GM19023 (cell line): ENCODE data around the gene B4GALT1.
"Not testable (repeated sequence)": the region's sequence is repeated elsewhere in the genome, so short reads cannot be mapped to it uniquely, and the experiment has no call there.

Source experiments
- ATAC-seq: cut with Tn5 transposase; IDR thresholded peaks from one replicate; pipeline ENCODE4 v1.9.1; 2021; ENCODE audit warnings: mild to moderate bottlenecking, moderate library complexity; ENCODE audit not compliant: unreplicated experiment

The B4GALT1 gene

DNA sequence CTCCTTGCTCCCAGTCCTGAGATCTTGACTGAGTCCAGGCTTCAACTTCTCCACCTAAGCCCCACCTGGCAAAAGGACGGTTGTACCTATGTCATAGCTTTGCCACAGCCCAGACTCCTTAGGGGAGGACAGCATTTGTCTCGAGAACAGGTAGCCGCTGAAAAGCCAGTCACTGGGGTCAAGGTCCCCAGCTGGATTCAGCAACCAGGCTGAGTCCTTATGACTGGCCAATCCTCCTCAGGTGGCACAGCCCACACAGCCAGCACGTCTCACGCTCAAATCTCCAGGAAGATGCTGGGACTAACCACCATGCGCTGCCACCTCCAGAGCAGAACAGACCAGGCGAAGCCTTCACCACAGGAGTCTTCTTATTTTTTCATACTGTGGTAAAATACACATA, 62.7 kb downstream of the B4GALT1 start:
- ATAC-seq = no peak

DNA sequence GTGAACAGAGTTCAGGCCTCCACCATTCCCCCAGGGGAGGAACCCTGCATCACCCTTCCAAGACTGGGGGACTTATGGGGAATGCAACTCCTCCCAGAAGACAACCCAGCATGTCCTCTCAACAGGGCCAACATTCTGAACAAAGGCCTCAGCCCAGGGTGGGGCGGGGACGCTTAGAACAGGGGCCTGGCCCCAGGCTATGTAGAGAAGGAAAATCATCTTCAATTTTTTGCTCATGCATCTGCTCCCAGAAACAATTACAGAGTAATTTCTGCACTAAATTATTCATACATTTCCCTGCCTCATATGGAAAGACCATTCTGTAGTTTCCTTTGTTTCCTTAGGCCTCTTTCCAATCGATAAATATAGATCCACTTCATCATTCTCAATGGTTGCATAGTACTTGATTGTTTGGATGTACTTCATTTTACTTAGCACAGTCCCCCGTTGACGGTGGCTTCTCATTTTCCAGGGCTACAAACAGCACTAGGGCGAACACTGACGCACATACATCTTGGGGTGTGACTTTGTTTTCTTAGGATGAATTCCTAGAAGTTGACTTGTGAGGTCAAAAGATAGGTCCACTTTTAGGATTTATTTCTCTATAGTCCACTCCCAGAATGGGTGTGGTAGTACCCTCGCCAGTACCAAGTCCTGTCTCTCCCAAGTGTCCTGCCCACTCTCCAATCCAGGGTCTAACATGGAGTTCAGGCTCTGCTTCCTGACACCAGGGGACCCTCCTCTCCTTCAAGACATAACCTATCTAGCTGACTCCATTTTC, 63.4 kb downstream of the B4GALT1 start:
- ATAC-seq = no peak

DNA sequence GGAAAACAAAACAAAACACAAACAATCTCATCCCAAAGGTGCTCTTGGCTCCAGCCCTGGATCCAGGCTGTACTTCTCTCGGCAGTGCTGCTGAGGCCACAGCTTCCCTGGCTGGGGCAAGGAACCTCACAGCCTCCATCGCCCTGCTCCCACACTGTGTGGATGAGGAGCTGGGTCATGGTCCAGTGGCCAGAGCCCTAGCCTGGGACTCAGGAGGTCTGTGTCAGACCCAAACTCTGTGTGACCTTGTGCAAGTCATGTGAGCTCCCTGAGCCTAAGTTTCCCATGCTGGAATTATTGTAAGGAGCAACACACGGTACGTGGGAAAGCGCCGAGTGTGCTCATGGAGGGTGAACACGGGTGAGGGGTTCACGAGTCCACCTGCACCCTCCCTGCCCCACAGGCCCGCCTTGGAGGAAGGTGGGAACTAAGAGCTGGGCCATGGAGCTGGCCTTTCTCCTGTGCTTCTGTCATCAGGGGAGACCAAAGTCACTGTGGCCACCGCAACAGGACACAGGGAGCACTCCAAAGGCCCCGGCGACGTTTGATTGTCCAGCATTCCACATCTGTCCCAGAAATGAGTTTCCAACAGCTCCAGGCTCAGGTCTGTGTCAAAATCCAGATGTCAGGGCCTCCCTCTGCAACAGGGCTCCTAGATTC, 64.5 kb downstream of the B4GALT1 start:
- ATAC-seq = no peak

DNA sequence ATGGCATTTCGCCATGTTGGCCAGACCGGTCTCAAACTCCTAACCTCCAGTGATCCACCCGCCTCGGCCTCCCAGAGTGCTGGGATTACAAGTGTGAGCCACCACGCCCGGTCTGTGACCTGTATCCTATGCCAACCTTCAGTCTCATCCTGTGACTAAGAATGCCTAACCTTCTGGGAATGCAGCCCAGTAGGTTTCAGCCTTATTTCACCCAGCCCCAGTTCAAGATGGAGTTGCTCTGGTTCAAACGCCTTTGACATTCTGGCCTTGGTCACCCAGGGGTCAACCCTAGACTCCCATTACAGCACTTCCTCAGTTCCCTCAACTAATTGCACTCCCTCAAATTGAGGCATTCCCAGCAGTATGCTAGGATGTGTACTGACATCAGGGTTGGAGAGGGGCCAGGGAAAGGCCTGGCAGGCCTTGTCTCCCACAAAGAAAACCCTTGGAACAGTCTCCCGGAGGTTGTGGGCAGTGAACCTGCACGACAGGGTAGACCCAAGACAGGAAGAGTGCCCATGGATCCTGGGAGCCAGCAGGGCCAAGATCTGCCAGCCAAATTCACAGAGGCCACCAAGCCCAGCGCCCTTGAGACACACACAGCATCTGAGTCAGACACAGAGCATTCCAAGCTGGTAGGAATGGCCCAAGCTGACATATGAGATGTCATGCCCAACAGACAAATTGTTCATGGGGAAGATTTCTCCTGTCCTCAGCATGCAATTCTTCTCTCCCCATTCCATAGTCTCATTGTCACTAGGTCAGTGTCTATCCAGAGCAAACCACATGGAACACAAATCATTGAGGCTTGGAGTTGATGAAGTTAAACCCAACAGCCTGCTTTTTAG, 65.8 kb downstream of the B4GALT1 start:
- no peak for ATAC-seq

DNA sequence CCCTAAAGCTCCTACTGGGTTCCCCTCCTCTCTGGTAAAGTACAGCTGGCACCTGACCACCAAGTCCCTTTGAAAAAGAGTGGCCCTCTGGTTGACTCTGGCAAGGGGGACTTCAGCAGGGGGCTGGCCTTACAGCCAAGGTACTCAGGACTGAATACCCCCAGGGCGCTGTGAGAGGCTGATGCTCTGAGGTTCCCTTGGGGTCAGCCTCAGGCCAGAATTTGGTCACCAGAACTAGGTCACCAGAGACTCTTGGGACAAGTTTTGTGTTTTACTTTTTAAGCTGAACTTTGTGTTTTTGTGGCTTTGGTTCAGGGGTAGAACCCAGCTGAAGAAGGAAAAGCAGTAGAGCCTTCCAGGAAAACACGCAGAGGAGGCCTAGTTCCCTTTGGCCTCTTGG, 67.4 kb downstream of the B4GALT1 start:
- no peak for ATAC-seq

DNA sequence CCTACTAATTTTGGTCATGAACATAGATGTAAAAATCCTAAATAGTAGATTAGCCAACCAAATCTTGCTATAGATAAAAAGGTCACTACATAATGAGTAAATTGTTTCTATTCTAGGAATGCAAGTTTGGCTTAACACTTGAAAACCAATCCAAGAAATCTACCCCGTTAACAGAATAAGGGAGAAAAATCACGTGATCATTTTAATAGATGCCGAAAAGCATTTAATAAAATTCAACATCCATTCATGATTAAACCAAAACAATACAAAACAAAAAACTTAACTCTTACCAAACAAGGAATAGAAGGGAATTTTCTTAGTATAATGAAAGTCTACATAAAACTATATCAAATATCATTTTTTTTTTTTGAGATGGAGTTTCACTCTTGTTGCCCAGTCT, 69.9 kb downstream of the B4GALT1 start:
- no peak for ATAC-seq

DNA sequence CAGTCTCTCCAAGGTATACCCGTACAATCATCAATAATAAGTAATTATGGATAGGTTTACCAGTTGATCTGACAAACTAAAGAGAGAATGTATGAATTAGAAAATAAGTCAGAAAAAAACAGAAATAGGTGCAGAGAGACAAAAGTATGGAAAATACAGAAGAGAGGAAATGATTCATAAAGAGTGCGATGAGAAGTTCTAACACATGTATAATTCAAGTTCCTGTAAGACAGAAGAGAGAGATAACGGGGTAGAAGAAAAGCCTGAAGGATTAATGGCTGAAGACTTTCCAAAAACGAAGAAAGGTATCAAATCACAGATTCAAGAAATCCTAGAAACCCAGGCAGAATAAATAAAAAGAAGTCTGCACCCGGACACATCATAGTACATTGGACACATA, 74.5 kb downstream of the B4GALT1 start:
- no peak for ATAC-seq

DNA sequence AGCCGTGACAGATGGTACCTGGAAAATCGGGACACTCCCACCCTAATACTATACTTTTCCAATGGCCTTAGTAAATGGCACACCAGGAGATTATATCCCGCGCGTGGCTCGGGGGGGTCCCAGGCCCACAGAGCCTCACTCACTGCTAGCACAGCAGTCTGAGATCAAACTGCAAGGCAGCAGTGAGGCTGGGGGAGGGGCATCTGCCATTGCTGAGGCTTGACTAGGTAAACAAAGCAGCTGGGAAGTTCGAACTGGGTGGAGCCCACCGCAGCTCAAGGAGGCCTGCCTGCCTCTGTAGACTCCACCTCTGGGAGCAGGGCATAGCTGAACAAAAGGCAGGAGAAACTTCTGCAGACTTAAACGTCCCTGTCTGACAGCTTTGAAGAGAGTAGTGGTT, 81.5 kb downstream of the B4GALT1 start:
- ATAC-seq = not testable (repeated sequence)

DNA sequence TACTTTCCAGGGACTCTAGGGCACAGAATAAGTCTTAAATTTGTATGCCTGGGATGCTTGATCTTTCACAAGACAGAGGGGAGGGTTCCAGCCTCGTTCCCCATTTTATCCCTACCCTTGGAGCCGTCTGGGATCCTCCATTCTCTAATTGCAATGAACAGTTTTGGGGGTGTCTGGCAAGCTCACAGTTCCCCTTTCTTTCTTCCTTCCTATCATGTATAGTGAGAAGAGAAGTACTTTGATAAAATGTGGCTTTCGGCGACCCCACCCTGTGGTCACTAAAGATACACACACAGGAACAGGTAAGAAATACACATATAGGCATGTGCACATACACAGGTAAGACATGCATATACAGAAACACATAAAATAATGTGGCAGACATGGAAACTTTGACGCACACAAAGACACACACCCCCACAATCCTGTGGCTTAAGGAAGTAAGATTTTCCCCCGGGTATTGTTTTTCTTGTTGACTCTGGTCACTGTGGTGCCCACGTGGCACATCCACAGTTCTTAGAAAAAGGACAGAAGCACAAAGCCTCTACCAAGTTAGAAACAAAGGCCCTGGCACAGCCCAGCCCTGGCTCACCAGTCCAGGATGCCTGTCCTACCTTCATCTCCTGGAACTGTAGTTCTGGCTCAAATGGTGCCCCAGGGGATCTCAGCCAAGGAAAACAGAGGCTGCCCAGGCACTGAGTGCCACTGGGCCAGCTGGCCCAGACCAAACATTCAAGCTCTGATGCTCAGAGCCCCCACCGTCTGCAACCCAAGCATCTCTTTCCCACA, 84.4 kb downstream of the B4GALT1 start:
- ATAC-seq = no peak

DNA sequence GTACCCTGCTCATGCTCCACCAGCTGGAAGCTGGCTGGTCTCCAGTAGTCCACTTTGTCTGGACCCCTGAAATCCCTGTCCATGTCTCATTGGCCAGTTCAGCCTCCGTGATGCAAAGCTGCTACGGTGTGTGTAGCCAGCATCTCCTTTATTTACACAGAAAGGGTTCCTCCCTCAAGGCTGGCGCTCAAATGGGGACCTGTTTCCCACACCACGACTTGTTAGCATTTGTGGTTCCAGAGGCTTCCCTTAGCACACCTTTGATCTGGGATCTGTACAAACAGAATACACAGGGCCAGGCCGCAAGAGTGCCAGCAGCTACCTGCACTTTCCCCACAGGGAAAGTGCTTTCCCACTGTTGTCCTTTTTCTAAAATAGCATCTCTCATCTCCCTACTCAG, 85.0 kb downstream of the B4GALT1 start:
- ATAC-seq = no peak

DNA sequence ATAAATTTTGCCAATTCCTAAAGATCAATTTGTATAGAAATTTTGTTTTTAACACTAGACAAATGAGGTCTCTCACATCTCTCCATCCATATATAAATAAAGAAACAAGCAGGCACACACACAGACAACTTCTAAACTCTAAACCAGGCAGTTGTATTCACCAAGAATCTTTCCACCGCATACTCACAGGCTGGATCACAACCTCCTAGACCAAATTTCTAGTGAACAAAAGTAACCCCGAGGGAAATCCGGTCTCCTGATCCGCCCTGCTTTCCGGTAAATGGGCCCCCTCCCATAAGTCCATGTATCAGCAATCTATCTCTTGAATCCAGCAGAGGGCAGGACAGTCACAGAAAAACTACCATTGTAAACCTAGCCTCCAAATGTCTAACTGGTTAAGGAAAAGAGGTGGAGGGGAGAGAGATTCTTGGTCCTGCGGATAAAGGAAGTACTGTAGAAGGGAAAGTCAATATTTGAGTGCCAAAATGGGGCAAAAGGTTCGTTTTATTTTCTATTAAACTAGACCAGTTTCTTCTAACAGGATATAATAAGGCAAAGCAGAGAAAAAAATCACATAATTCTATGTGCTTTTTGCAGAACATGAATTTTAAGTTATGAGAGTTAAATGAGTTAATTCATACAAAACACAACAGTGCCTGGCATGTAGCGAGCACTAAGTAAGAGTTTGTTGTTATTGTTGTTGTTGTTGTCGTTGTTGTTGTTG, 85.8 kb downstream of the B4GALT1 start:
- no peak for ATAC-seq

DNA sequence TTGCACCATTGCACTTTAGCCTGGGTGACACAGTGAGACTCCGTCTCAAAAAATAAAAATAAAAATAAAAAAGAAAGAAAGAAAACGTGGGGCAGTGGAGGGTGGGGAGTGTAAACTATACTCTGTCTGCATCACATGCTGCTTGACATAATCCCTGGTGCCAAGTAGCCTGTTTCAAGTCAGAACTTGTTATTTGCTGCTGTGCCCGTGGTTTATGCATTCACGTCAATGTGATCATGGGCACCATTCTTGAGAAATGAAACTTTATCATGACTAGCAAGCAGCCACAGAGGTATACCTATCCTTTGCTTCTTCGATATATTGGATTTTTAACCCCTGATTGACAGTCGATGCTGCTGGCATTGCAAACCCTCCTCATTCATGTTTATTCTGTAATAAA, 86.6 kb downstream of the B4GALT1 start:
- ATAC-seq = no peak

DNA sequence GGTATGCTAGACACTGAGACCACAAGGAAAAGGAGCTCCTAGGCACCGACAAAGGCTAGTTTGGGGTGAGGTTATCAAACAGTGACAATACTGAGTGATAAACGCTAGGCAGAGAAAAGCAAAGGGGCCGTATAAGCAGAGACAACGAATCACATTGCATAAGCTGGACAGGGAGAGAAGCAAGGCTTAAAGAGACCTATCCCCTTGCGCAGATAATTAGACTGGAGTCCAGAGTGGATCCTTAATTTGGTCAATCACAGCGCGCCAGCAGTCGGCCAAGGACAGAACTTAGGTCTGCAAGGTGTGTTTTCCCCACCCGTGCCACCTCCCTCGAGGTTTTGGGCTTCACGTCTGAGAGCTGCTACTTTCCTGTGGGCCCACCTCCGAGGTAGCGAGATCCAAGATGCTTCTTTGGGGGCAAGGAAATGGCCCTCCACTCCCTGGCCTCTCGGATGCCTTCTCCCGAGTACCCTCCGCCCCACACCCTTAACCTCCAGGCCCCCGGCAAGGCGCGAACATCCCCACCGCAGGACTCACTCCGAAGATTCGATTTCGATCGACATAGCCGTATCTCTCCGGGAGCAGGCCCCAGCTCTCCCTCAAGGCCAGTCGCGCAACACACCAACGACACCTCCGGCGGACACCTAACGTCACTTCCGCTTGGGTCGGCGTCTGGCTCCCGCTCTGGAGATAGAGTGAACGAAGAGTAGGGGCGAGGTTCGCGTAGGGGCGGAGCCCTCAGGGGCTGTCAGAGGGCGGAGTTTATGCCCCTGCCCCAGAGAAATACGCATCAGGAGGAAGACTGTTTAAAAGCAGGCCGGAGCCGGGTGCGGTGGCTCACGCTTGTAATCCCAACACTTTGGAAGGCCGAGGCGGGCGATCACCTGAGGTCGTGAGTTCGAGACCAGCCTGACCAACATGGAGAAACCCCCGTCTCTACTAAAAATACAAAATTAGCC, 90.8 kb downstream of the B4GALT1 start, which contains the start of gene SMU1:
Gene SMU1, minus strand, starts transcription at position 629 of the 959 bp plus-strand sequence. Its CDS starts 66 bp downstream, at position 563.
- peak; percentile 99 for ATAC-seq

DNA sequence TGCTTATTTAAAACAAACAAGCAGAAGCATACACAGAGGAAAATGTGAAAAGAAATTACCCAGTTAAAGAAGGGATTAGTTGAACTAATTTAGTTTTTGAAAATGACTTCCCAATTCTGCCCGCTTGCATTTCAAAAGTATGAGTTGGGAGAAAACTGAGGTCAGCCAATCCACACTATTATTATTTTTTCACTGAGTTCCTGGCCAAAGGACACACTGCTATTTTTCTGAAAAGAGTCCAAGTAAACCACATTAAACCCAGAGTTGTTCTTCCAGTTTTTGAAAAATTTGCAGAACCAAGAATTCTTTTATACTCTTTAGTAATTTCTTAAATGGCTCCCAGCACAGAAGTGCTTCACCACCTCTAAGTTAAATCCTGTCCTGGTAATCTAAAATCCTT, 98.1 kb downstream of the B4GALT1 start:
- no peak for ATAC-seq

DNA sequence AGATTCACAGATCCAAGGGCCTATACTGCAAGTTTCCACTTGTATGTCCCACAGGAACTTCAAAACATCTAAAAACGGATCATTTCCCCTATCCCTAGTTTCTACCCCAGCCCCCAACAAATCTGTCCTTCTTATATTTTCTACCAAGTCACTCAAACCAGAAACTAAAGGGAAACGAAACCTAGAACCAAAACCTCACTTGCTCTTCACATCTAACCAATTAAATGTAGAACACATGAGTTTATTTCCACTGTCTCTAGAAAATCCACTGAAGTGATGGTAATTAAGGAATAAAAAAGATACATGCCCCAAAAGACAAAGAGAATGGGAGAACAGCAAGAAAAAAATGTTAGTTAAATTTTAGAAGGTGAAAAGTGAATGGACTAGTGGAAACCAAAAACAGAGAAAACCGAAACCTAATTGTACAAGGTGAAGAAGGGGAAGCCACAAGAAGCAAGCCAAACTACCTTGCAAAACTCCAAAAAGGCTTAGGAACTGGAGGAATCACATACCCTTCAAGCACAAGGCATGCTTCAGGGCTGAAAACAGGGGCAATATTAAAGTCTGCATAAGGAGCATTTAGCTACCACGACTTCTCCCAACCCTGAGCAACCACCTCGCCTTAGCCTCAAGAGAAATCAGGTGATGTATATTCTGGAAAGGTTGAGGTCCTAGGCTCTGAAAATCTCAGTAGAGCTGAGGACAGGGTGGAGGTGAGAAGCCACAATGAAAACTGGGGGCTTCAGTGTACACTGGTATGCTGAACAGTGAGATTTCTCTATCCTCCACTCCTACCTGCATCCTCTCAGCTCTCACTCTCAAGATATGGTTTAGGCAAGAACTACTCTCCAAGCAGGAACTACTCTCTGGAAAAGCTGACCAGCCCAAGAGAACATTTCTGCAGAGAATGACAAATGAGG, 101.7 kb downstream of the B4GALT1 start:
- peak; percentile 70 for ATAC-seq
